B cell (primary cell): ENCODE data around the gene PTPN14.

ENCODE experiments used
- EZH2 ChIP-seq: IDR thresholded peaks from 2 replicates; pipeline ENCODE4 v1.6.1; 2012; ENCODE audit warnings: borderline replicate concordance, low read depth, mild to moderate bottlenecking, moderate library complexity, low read length; ENCODE audit not compliant: insufficient read depth, poor library complexity, severe bottlenecking
- TF ChIP-seq, protein P1 (sequence below): fragments of 200-600 bp; IDR thresholded peaks from one replicate; pipeline ENCODE4 v1.8.0; 2022; ENCODE audit warnings: antibody characterized with exemption, mild to moderate bottlenecking

DNA sequence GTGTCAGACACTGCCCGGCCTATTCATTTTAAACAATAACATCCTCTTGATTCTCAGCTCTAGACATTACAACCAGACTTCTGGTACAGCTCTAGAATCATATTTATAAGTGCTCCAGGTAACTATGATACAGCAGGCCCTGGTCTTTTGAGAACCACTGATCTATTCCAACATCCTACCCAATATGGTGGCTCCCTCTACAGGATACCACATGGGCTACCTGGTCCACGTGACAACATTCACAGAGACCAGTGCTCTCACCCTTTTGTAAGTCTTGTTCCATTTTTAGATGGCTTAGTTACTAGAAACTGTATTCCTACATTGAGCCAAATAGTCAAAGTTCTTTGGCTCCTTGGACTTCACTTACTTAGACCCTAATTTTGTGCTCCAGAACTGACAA lies 102.9 kb downstream of the PTPN14 start:
- TF ChIP-seq, protein P1, sequence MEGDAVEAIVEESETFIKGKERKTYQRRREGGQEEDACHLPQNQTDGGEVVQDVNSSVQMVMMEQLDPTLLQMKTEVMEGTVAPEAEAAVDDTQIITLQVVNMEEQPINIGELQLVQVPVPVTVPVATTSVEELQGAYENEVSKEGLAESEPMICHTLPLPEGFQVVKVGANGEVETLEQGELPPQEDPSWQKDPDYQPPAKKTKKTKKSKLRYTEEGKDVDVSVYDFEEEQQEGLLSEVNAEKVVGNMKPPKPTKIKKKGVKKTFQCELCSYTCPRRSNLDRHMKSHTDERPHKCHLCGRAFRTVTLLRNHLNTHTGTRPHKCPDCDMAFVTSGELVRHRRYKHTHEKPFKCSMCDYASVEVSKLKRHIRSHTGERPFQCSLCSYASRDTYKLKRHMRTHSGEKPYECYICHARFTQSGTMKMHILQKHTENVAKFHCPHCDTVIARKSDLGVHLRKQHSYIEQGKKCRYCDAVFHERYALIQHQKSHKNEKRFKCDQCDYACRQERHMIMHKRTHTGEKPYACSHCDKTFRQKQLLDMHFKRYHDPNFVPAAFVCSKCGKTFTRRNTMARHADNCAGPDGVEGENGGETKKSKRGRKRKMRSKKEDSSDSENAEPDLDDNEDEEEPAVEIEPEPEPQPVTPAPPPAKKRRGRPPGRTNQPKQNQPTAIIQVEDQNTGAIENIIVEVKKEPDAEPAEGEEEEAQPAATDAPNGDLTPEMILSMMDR = no peak
- no peak for TF ChIP-seq EZH2
